ENCODE data around the gene ATP6V0D1. TPM values are rescaled to one million over a fixed set of nuclear protein-coding genes. Genes with fewer than 3 reads are reported as not detected.
A peak's percentile ranks its signal among the peaks of the same experiment; 100 is the strongest.

The ATP6V0D1 gene
- total and polyA plus RNA-seq, 2 donors (not counting 1 experiment from before 2014, with no cell fraction given), result 62.1 to 91.0 TPM

- no peak overlapping the region for H3K4me3 Mint-ChIP-seq
- Histone ChIP-seq H2AFZ (ENCODE audit: insufficient read depth, low read depth, low read length, poor library complexity, severe bottlenecking) (no peak overlapping the region), H3K4me2 (replicated peaks; ENCODE audit: low read depth, low read length, poor library complexity, severe bottlenecking) (peak overlapping the region; percentile 22), H3K36me3 (replicated peaks in 1 of 2; ENCODE audit: control extremely low read depth in 1 of 2, control insufficient read depth in 1 of 2, extremely low read depth in 1 of 2, insufficient read depth in 2 of 2, low read length in 1 of 2) (peaks cover 0 to 29% of the 10 kb centered on the region in 2 experiments), H3K27me3 (replicated peaks in 1 of 4; ENCODE audit: control extremely low read depth in 1 of 4, control insufficient read depth in 3 of 4, insufficient read depth in 4 of 4, low read length in 3 of 4) (peaks cover 0 to 7% (median 3%) of the 10 kb centered on the region in 4 experiments), H3K9me3 (ENCODE audit: control extremely low read depth in 1 of 3, control insufficient read depth in 2 of 3, insufficient read depth in 1 of 3, low read length in 2 of 3) (no peaks in the 10 kb centered on the region), H3K27ac (ENCODE audit: low read length in 2 of 2) (no peak overlapping the region), H3K4me1 (ENCODE audit: control insufficient read depth in 2 of 2, insufficient read depth in 2 of 2, low read length in 2 of 2) (peaks cover 18 to 26% of the 10 kb centered on the region in 2 donors), H4K20me1 (ENCODE audit: control insufficient read depth, insufficient read depth, low read length, poor library complexity, severe bottlenecking) (no peaks in the 10 kb centered on the region), H3K4me3 (ENCODE audit: control extremely low read depth in 1 of 5, extremely low read depth in 1 of 5, insufficient read depth in 1 of 5, low read depth in 2 of 5, low read length in 4 of 5) (no peak overlapping the region), H3K79me2 (ENCODE audit: control insufficient read depth, insufficient read depth, low read length) (no peaks in the 10 kb centered on the region), H3K9ac (ENCODE audit: low read length) (no peak overlapping the region)
- H3K27ac Mint-ChIP-seq, result peak overlapping the region; percentile 53
- 93% methylated on average over 14 of the region's 16 CpGs for WGBS (ENCODE audit: insufficient coverage)
- peaks cover 9% of the 10 kb centered on the region for H3K27me3 Mint-ChIP-seq
- H3K9me3 Mint-ChIP-seq (ENCODE audit: insufficient read depth), result no peaks in the 10 kb centered on the region
- no peak for DNase-seq
- ChIA-PET POLR2A (interaction anchor here (0.5 to 0.6 kb wide), 2 partner anchors 282 to 1875 kb away, joined by 3 read pairs; no protein-coding TSS in a partner anchor), CTCF (interaction anchor here (0.6 to 1.8 kb wide), 2 partner anchors 12 to 460 kb away, joined by 3 to 5 read pairs; no protein-coding TSS in a partner anchor)
- ATAC-seq (ENCODE audit: low read depth), result no peak
- intact Hi-C loops (cut with micrococcal nuclease), result no loop called here
- TF ChIP-seq EZH2 (IDR thresholded peaks at IDR 0.05; ENCODE audit: borderline replicate concordance, insufficient read depth, low read depth, low read length, poor library complexity, severe bottlenecking), result no peak
- peaks cover 34% of the 10 kb centered on the region for H3K4me1 Mint-ChIP-seq
Measured at GRCh38 chr16:67435758-67436164, 45.2 kb downstream of the ATP6V0D1 start.

- ChIA-PET POLR2A (no interaction called here), CTCF (interaction anchor here (0.6 to 1.6 kb wide), 4 partner anchors 8 to 460 kb away, joined by 3 to 6 read pairs (median 4); partner anchors contain the start of gene PSKH1)
- Histone ChIP-seq H3K9me3 (ENCODE audit: control extremely low read depth in 1 of 3, control insufficient read depth in 2 of 3, insufficient read depth in 1 of 3, low read length in 2 of 3) (no peaks in the 10 kb centered on the region), H3K36me3 (replicated peaks in 1 of 2; ENCODE audit: control extremely low read depth in 1 of 2, control insufficient read depth in 1 of 2, extremely low read depth in 1 of 2, insufficient read depth in 2 of 2, low read length in 1 of 2) (peaks cover 0 to 9% of the 10 kb centered on the region in 2 experiments), H3K27ac (ENCODE audit: low read length in 2 of 2) (no peak overlapping the region), H2AFZ (ENCODE audit: insufficient read depth, low read depth, low read length, poor library complexity, severe bottlenecking) (no peak overlapping the region), H3K4me3 (ENCODE audit: control extremely low read depth in 1 of 5, extremely low read depth in 1 of 5, insufficient read depth in 1 of 5, low read depth in 2 of 5, low read length in 4 of 5) (no peak overlapping the region), H3K79me2 (ENCODE audit: control insufficient read depth, insufficient read depth, low read length) (no peaks in the 10 kb centered on the region), H3K4me2 (replicated peaks; ENCODE audit: low read depth, low read length, poor library complexity, severe bottlenecking) (no peak overlapping the region), H4K20me1 (ENCODE audit: control insufficient read depth, insufficient read depth, low read length, poor library complexity, severe bottlenecking) (no peaks in the 10 kb centered on the region), H3K9ac (ENCODE audit: low read length) (no peak overlapping the region), H3K4me1 (ENCODE audit: control insufficient read depth in 2 of 2, insufficient read depth in 2 of 2, low read length in 2 of 2) (peaks cover 25 to 34% of the 10 kb centered on the region in 2 donors), H3K27me3 (replicated peaks in 1 of 4; ENCODE audit: control extremely low read depth in 1 of 4, control insufficient read depth in 3 of 4, insufficient read depth in 4 of 4, low read length in 3 of 4) (peaks cover 0 to 31% (median 15%) of the 10 kb centered on the region in 4 experiments)
- intact Hi-C loops (cut with micrococcal nuclease), result no loop called here
- no peak for DNase-seq
- peaks cover 38% of the 10 kb centered on the region for H3K4me1 Mint-ChIP-seq
- ATAC-seq (ENCODE audit: low read depth), result no peak
- H3K27ac Mint-ChIP-seq, result no peak overlapping the region
- no peaks in the 10 kb centered on the region for H3K9me3 Mint-ChIP-seq (ENCODE audit: insufficient read depth)
- WGBS (ENCODE audit: insufficient coverage), result 93% methylated on average over 4 of the region's 5 CpGs
- TF ChIP-seq CTCF (IDR thresholded peaks at IDR 0.05) (no peak), EZH2 (IDR thresholded peaks at IDR 0.05; ENCODE audit: borderline replicate concordance, insufficient read depth, low read depth, low read length, poor library complexity, severe bottlenecking) (no peak)
- H3K27me3 Mint-ChIP-seq, result peaks cover 27% of the 10 kb centered on the region
- H3K4me3 Mint-ChIP-seq, result no peak overlapping the region
Measured at GRCh38 chr16:67433131-67433719, 47.7 kb downstream of the ATP6V0D1 start.
